Nephron progenitor cell (in vitro differentiated cells): ENCODE measurements around the gene THSD4.

Experiments used
- DNase-seq: peaks from one replicate; pipeline ENCODE4 v3.0.0; 2021
- H3K27ac Mint-ChIP-seq: 2 replicates; pipeline ENCODE4 v1.8.0; 2021; ENCODE audit warnings: mild to moderate bottlenecking, moderate library complexity, mixed read lengths
- H3K27me3 Mint-ChIP-seq: 2 replicates; pipeline ENCODE4 v1.8.0; 2021; ENCODE audit warnings: mild to moderate bottlenecking, low read depth, mixed read lengths; ENCODE audit not compliant: poor library complexity
- H3K36me3 Mint-ChIP-seq: 2 replicates; pipeline ENCODE4 v1.8.0; 2021; ENCODE audit warnings: low read depth, mixed read lengths
- H3K4me1 Mint-ChIP-seq: 2 replicates; pipeline ENCODE4 v1.8.0; 2021; ENCODE audit warnings: mixed read lengths
- H3K4me3 Mint-ChIP-seq: 2 replicates; pipeline ENCODE4 v1.8.0; 2021; ENCODE audit warnings: mild to moderate bottlenecking, moderate library complexity, mixed read lengths
- H3K9me3 Mint-ChIP-seq: 2 replicates; pipeline ENCODE4 v1.8.0; 2021; ENCODE audit warnings: mild to moderate bottlenecking, moderate library complexity, mixed read lengths
- TF ChIP-seq, protein P1 (sequence below): fragments of 200-600 bp; sonication (generic); IDR thresholded peaks from 2 replicates; pipeline ENCODE4 v1.5.0; 2021; ENCODE audit warnings: antibody characterized with exemption

THSD4 gene

GRCh38 chr15:71570736-71571135, 455.5 kb downstream of the THSD4 start:
- Mint-ChIP-seq H3K4me3 (no peak overlapping the region), H3K27me3 (peaks cover 3% of the 10 kb centered on the region), H3K9me3 (peaks cover 4% of the 10 kb centered on the region), H3K36me3 (peaks cover 7% of the 10 kb centered on the region), H3K27ac (no peak overlapping the region), H3K4me1 (peaks cover 42% of the 10 kb centered on the region)
- TF ChIP-seq, protein P1, sequence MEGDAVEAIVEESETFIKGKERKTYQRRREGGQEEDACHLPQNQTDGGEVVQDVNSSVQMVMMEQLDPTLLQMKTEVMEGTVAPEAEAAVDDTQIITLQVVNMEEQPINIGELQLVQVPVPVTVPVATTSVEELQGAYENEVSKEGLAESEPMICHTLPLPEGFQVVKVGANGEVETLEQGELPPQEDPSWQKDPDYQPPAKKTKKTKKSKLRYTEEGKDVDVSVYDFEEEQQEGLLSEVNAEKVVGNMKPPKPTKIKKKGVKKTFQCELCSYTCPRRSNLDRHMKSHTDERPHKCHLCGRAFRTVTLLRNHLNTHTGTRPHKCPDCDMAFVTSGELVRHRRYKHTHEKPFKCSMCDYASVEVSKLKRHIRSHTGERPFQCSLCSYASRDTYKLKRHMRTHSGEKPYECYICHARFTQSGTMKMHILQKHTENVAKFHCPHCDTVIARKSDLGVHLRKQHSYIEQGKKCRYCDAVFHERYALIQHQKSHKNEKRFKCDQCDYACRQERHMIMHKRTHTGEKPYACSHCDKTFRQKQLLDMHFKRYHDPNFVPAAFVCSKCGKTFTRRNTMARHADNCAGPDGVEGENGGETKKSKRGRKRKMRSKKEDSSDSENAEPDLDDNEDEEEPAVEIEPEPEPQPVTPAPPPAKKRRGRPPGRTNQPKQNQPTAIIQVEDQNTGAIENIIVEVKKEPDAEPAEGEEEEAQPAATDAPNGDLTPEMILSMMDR, result no peak
- DNase-seq, result no peak

- H3K9me3 Mint-ChIP-seq, result peaks cover 4% of the 10 kb centered on the region
- peaks cover 3% of the 10 kb centered on the region for H3K27me3 Mint-ChIP-seq
- TF ChIP-seq, protein P1, result no peak
- no peak overlapping the region for H3K4me3 Mint-ChIP-seq
- H3K36me3 Mint-ChIP-seq, result peaks cover 7% of the 10 kb centered on the region
- DNase-seq, result no peak
- H3K4me1 Mint-ChIP-seq, result peaks cover 39% of the 10 kb centered on the region
- no peak overlapping the region for H3K27ac Mint-ChIP-seq
These were observed 456.4 kb downstream of the THSD4 start for GRCh38 chr15:71571641-71572040.

- H3K36me3 Mint-ChIP-seq, result peaks cover 7% of the 10 kb centered on the region
- H3K27ac Mint-ChIP-seq, result peak overlapping the region; percentile 38
- H3K4me1 Mint-ChIP-seq, result peaks cover 32% of the 10 kb centered on the region
- TF ChIP-seq, protein P1, result no peak
- H3K9me3 Mint-ChIP-seq, result peaks cover 4% of the 10 kb centered on the region
- H3K4me3 Mint-ChIP-seq, result no peak overlapping the region
- DNase-seq, result no peak
- H3K27me3 Mint-ChIP-seq, result peaks cover 3% of the 10 kb centered on the region
These were observed 457.3 kb downstream of the THSD4 start for GRCh38 chr15:71572452-71573053.

DNA sequence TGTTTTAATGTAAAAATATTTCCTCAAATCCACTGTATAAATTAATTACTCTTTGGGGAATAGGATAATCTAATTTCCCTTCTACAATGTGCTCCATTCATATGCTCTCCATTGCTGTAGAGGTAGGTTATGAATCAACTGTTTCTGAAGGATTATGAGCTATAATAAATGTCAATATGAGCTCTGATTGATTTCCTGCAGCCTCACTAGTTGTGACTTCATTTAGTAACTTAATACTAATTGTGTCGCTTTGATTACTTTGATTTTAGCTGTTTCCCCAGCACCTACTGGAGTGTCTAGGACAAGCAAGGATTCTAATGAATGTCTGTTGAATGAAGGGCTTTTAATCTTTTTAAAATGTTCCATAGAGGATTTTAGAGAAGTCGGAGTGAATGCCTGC, 458.3 kb downstream of the THSD4 start:
- DNase-seq, result no peak
- TF ChIP-seq, protein P1, result no peak
- Mint-ChIP-seq H3K4me3 (no peak overlapping the region), H3K27ac (no peak overlapping the region), H3K36me3 (peaks cover 7% of the 10 kb centered on the region), H3K4me1 (peaks cover 27% of the 10 kb centered on the region), H3K9me3 (peaks cover 4% of the 10 kb centered on the region), H3K27me3 (peaks cover 3% of the 10 kb centered on the region)

DNA sequence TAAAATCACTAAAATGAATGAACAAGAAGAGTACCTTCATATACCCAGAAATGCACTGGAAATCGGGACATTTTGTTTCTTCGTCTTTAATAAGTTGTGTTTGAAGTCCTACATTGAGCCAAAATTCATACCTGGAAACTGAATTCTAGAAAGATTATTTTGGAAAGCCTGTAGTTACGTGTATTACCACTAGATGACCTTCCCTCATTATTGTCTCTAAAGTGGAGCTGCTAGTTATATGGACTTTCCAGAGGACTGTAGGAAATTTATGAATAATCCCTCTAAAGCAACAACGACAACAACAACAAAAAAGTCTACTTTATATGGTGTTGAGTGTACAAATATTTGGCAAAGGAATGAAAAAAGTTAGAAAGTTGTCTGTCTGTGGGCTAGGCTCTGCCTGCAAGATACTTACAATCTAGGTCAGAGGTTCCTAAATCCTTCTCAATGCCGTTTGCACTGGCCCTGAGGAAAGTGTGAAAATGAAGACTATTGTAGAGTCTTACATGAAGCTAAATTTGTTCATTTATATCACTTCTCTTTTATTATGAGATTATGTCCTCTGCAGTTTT, 460.3 kb downstream of the THSD4 start:
- H3K36me3 Mint-ChIP-seq, result no peaks in the 10 kb centered on the region
- no peak overlapping the region for H3K27ac Mint-ChIP-seq
- H3K4me1 Mint-ChIP-seq, result peaks cover 20% of the 10 kb centered on the region
- DNase-seq, result no peak
- TF ChIP-seq, protein P1, result peak; percentile 30
- H3K9me3 Mint-ChIP-seq, result no peaks in the 10 kb centered on the region
- peaks cover 3% of the 10 kb centered on the region for H3K27me3 Mint-ChIP-seq
- no peak overlapping the region for H3K4me3 Mint-ChIP-seq

DNA sequence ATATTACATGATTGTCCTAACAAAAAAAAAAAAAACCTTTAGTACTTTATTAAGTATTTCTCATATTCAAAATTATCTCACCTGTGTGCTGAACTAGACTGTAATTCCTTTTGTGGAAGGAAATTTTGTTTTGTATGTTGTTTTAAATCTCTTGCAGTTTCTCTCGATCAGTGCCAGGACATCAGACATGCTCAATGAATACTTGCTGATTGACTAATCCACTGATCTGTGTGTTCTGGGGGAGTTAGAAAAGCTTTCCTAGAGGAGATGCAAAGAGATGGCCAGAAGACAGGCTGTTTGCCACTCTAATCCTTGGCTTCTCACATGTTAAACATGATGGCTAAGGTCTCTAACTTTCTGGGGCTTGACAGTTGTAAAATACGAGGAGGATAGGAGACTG, 461.8 kb downstream of the THSD4 start:
- Mint-ChIP-seq H3K4me3 (no peak overlapping the region), H3K36me3 (no peaks in the 10 kb centered on the region), H3K9me3 (no peaks in the 10 kb centered on the region), H3K27ac (no peak overlapping the region), H3K4me1 (peaks cover 8% of the 10 kb centered on the region), H3K27me3 (peaks cover 3% of the 10 kb centered on the region)
- no peak for DNase-seq
- TF ChIP-seq, protein P1, result no peak
